Erythroblast (primary cell): ENCODE measurements around the gene RLN1.

ENCODE experiments used
- DNase-seq, 2 experiments: peaks; one replicate each; lab custom pipeline; 2025; lab: John Stamatoyannopoulos, UW
- GATA1 ChIP-seq: IDR thresholded peaks from 2 replicates; pipeline ENCODE4 v1.6.1; 2011; ENCODE audit warnings: low read depth, mild to moderate bottlenecking, control low read depth, low read length, moderate library complexity
- POLR2A ChIP-seq: IDR thresholded peaks from 2 replicates; pipeline ENCODE4 v1.6.1; 2011; ENCODE audit warnings: mild to moderate bottlenecking, low read length

Gene RLN1, protein sequence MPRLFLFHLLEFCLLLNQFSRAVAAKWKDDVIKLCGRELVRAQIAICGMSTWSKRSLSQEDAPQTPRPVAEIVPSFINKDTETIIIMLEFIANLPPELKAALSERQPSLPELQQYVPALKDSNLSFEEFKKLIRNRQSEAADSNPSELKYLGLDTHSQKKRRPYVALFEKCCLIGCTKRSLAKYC

DNA sequence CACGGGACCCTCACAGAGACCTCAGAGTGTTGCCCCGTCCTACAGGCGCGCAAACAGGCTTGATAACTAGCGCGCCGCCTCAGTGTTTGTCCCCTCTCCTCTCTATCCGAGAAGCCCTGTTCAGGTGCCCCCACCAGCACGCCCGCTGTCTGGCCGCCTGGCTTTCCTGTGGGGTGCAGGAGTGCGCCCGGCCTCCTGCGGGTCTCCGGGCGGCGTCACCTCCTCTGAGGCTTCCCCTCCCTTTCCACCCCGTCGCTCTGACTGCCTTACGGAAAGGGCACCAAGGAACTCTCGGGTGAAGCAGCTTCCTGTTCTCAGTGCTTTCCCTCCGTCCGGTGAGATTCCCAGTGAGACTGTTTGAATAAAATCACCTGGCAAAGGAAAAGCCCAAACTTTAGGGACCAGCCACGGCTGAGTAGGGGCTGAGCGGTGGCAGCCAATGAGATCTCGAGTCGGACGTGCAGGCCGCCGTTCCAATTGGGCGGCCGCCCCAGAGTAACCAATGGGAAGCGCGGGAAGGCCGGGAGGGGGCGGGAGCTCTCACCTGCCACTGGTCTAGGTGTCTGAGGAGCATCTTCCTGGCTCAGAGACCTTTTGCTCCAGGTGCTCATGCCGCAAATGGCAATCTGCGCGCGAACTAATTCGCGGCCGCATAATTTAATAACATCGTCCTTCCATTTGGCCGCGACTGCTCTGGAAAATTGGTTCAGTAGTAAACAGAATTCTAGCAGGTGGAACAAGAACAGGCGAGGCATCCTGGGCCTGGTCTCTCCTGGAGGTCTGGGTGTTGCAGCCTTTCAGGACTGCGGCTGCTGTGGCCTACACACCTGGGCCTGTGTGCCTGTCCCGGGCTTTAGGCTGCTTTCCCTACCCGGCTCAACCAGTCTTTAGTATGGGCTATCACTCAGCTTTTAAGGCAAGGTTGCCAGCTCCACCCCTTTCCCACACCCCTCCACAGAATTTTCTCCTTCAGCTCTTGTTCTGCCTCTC is at the start of gene RLN1:
Gene RLN1, minus strand, starts transcription at position 885 of the 990 bp plus-strand sequence. Its CDS starts 130 bp downstream, at position 755.
- peak in 1 of 2 experiments; percentile 21 for DNase-seq

DNA sequence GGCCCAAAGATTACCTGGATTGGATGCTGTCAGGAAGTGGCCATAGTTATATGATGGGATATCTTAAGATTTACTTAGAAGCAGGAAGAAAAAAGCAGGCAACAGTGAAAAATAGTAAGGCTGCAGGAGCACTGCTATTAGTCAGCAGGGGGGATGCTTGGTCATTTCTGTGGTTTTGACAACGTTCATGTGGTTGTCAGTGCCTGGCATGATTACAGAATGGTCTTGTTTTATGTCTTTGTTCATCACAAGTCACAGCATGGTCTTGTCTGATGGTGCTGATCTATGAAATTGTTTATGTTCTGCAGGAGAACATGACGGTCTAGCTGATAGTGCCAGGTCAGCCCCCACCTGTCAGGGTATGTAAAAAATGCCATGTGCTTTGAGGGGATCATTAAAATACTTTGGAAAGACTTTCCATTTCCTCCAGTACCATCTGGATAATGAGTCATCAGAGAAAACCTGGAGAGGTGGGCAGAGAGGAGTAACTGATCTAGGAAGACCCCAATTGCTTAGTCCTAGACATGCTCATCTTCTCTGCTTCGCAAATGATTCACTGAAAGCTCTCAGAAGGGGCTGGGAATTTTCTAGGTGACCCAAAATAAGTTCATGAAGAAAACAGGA is 49.5 kb upstream of the RLN1 start:
- no peak for TF ChIP-seq GATA1
- peak in 1 of 2 experiments; percentile 6 for DNase-seq

DNA sequence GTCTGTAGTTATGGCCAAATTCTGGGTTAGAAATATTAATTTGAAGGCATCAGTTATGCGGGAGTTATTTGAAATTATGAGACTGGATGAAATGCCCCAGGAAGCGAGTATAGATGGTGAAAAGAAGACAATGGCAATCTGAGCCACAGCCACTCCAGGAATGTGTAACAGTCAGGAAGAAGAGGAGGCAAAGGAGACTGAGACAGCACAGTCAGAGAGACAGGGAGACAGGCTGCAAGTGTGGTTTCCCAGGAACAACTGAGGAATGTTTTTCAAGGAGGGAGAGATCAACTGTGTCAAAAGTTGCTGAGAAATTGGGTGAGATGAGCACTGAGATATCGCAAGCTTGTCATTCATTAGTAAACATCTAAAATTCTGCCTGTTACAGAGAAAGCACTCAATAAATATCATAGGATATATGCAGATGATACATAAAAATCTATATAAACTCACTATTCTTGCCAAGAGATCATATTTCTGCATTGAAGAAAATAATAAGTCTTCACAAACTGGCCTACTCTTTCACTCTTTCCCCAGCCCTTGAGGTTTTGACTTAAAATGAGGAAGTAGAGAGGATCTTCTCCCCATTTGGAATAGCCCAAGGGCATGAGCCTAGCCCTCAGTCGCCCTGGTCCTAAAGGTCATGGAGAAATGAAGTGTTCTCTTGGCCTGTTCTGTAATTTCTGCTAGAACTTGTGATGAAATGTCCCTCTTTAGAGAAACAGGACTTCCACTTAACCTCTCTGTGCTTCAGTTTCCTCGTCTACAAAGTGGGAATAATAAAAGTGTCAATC is 48.5 kb upstream of the RLN1 start:
- TF ChIP-seq GATA1 = no peak
- TF ChIP-seq POLR2A = no peak
- DNase-seq = no peak

DNA sequence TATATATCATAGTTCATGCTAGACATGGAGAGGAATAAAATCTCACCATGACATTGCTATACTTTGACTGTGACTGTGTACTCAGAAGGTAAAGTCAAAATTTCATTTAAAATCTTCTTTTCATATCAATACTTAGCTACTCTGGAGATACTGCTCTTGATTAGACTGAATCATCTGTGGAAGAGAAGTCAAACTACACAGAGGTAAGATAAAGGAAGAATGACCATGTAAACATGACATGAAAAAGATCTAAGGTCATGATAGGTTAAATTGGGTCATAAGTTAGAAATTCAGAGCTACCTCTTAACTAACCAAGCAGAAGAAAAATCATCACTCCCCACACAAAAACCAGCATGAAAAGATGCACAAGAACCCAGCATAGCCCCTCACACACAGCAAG is 44.8 kb upstream of the RLN1 start:
- no peak for TF ChIP-seq GATA1
- TF ChIP-seq POLR2A = no peak
- peak in 1 of 2 experiments; percentile 25 for DNase-seq

DNA sequence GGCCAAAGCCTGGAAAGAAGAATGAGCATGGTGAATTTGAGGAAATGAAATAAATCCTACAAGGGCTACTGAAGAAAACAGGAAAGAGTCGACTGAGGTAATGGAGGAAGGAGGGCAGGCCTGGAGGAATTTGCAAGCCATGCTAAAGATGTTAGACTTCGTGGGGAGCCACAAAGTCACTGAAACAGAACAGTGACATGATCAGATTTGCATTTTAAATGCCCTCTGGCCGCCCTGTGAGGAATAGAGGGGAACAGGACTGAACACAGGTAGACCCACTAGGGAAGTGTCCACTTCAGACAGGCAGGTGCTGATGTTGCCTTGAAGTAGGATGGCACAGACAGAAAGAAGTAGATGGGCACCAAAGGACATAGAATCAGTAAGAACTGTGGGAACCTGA is 42.8 kb upstream of the RLN1 start:
- no peak for DNase-seq
- TF ChIP-seq POLR2A = no peak
- no peak for TF ChIP-seq GATA1

DNA sequence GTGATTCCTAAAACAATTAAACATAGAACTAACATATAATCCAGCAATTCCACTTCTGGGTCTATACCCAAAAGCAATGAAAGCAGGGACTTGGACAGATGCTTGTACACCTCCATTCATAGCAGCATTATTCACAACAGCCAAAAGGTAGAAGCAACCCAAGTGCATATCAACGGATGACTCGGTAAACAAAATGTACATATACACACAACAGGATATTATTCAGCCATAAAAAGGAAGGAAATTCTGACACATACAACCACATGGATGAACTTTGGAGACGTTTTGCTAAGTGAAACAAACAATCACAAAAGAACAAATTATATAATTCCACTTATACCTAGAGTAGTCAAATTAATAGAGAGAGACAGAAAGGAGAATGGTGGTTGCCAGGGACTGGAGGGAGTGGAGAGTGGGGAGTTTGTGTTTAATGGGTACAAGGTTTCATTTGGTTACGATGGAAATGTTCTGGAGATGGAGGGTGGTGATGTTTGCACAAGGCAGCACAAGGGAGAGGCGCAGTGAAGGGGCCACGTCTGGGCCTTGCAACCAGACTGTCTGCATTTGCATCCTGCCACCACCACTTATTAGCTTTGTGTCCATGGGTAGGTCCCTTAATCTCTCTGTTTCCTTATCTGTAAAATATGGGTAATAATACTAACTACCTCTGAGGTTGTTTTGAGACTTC is 36.3 kb upstream of the RLN1 start:
- DNase-seq = no peak
- TF ChIP-seq GATA1 = no peak
- no peak for TF ChIP-seq POLR2A

DNA sequence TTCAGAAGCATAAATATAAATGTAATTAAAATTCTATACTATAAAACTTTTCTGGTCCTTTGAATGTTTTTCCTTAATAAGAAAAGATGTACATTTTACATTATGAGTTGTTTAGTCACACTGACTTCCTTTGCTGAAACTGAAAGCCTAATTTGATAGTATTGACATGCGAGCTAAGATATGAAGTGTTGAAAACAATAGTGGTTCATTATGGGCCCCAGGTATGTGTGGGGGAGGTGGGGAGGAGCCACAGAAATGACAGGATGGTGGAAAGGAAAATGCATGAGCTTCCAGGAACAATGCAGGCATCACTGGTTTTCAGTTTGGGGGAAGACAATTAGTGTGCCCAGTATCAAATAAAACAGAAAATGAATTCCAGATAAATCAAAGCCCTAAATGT is 35.4 kb upstream of the RLN1 start:
- DNase-seq = no peak
- TF ChIP-seq GATA1 (no peak), POLR2A (no peak)

DNA sequence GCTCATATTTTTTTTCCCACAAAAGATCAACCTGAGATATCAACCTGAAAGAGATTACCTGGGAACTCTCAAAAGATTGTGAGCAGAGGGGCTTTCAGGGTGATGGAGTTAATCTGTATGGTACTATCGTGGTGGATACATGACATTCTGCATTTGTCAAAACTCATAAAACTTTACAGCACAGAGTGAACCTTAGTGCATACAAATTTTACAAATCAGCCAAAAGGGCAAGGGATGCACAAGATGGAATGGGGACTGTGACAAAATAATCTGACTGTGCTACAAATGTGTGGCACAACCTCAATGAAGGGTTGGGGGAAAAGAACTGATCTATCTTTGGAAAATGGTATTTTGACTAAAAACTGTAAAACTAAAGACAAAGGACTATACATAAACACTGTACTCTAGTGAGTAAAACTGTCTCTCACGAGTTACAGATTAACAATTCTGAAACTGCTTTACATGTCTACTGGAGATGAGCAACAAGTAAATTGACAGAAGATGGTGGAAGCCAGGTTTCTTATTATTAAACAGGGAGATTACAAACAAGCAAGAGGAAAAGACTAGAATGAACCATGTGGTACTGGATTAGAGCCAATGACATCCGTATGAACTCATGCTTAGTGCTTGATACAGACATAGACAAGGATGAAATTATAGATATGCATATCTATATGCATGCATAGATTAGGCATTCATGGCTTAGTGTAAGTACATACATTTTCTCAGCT is 24.8 kb upstream of the RLN1 start:
- TF ChIP-seq GATA1 (no peak), POLR2A (no peak)
- DNase-seq = peak in 1 of 2 experiments; percentile 20

DNA sequence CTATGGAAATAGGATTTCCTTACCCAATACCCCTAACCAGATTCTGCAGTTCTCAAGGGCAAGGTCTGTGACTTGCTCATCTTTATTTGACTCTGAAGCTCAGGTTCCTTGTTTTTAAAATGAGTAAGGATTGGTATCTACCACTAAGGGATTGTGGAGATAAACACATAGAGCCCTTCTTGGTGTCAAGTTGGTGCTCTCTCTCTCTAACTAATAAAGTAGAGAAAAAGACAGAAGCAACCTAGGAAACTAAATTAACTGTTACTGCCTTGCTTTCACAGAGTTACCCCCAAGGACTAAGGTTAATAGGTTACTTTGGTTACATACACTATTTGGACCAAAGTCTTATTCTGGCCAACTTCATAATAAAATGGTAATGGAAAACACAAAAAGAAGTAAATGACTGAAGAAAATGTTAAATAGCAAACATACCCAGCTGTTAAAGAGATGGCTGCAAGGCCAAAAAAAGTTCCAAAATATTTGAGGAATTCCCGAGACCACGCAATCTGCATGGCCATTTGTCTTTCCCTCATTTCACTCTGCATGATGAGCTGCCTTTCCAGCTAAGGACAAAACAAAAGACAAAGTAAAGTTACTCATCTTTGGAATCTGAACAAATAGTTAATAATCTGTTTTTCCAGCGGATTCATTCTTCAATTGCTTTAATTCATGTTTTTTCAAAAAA is 21.8 kb upstream of the RLN1 start:
- DNase-seq = no peak
- TF ChIP-seq POLR2A (no peak), GATA1 (no peak)

DNA sequence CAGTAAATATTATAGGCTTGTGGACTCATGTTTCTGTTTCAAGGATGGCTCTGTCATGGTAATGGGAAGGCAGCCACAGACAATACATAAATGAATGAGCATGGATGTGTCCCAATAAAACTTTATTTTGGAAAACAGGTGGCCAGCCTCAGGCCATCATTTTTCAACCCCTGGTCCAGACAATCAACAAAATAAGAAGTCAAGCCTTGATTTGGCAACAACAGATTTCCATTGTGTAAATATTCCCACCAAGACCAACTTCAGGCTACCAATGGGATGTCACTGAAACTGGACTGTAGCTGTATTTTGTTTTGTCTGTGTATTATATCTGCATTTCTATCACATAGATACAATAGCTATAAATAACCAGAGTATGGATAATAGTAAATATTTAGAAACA is 20.7 kb upstream of the RLN1 start:
- no peak for TF ChIP-seq GATA1
- no peak for TF ChIP-seq POLR2A
- DNase-seq = no peak

DNA sequence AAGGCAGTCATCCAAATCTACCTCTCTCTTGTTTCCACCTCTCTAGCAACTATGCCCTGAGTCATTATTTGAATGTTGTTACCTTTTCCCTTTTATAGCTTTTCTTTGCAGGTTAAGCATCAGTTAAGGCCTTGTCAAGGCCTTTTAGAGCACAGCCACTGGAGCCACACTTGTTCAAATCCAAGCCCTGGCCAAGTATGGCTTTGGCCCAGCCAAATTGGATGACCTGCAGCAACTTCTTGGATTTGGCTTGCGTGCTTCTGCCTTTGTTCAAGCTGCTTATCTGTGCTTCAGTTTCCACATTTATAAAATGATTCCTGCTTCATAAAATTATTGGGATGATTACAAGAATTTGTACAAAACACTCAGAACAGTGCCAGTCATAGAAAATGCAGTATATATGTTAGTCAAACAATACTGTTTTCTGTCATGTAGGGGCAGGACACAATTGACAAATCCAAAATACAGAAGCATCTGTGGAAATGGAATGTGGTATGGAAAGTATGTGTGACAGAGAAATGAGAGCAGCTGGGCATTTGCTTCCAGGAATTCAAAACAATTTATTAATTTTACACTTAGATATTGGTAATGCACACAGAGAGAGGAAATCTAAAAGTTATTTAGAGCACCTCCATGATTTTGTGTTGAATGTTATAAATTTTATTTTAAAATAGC is 17.9 kb upstream of the RLN1 start:
- no peak for DNase-seq
- TF ChIP-seq POLR2A (no peak), GATA1 (no peak)
